ENCODE results near the gene DPH5. TPM values are rescaled to one million over a fixed set of nuclear protein-coding genes. Genes with fewer than 3 reads are reported as not detected.
"Not testable (repeated sequence)": the region's sequence is repeated elsewhere in the genome, so short reads cannot be mapped to it uniquely, and the experiment has no call there.

DPH5 gene
- total and polyA plus RNA-seq, 12 donors: 21.7 to 59.1 (median 42.0) TPM

GRCh38 chr1:101069158-101069557 lies 43.6 kb upstream of the DPH5 start:
- 89 to 92% (median 91%) methylated on average over 4 of the region's 4 CpGs for WGBS, 4 donors
- TF ChIP-seq POLR2A (IDR thresholded peaks at IDR 0.05): no peak
- TF ChIP-seq, protein P1, sequence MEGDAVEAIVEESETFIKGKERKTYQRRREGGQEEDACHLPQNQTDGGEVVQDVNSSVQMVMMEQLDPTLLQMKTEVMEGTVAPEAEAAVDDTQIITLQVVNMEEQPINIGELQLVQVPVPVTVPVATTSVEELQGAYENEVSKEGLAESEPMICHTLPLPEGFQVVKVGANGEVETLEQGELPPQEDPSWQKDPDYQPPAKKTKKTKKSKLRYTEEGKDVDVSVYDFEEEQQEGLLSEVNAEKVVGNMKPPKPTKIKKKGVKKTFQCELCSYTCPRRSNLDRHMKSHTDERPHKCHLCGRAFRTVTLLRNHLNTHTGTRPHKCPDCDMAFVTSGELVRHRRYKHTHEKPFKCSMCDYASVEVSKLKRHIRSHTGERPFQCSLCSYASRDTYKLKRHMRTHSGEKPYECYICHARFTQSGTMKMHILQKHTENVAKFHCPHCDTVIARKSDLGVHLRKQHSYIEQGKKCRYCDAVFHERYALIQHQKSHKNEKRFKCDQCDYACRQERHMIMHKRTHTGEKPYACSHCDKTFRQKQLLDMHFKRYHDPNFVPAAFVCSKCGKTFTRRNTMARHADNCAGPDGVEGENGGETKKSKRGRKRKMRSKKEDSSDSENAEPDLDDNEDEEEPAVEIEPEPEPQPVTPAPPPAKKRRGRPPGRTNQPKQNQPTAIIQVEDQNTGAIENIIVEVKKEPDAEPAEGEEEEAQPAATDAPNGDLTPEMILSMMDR (IDR thresholded peaks at IDR 0.05): no peak
- H3K4me3 ChIP-seq: no peak overlapping the region

DNA sequence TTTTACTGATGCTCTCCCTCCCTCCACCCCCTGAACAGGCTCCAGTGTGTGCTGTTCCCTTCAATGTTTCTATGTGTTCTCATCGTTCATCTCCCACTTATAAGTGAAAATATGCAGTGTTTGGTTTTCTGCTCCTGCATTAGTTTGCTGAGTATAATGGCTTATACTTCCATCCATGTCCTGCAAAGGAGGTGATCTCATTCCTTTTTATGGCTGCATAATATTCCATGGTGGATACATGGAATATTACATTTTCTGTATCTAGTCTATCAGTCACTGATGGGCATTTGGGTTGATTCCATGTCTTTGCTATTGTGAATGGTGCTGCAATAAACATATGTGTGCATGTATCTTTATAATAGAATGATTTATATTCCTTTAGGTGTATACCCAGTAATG lies 41.4 kb upstream of the DPH5 start:
- H3K9me3 ChIP-seq (replicated peaks in 1 of 3); H3K4me1 ChIP-seq (replicated peaks in 1 of 2); H3K4me3 ChIP-seq; H3K36me3 ChIP-seq (replicated peaks in 1 of 2); DNase-seq; H3K27me3 ChIP-seq; H3K27ac ChIP-seq; intact Hi-C loops (cut with DNase I): not testable (repeated sequence)
- 92 to 98% (median 97%) methylated on average over 1 of the region's 1 CpG for WGBS, 4 donors

More at GRCh38 chr1:101069158-101069557, 43.6 kb upstream of the DPH5 start:
- DNase-seq: no peak
- no peaks in the 10 kb centered on the region for H3K36me3 ChIP-seq (replicated peaks in 1 of 2)
- peaks cover 0 to 5% of the 10 kb centered on the region in 2 donors for H3K4me1 ChIP-seq (replicated peaks in 1 of 2)
- intact Hi-C loops (cut with DNase I): no loop called here
- no peaks in the 10 kb centered on the region for H3K27me3 ChIP-seq
- H3K9me3 ChIP-seq (replicated peaks in 1 of 3): no peaks in the 10 kb centered on the region
- no peak overlapping the region for H3K27ac ChIP-seq

- Histone ChIP-seq H3K27ac (no peak overlapping the region), H3K36me3 (replicated peaks in 1 of 2) (no peaks in the 10 kb centered on the region), H3K9me3 (replicated peaks in 1 of 3) (no peaks in the 10 kb centered on the region), H3K4me1 (replicated peaks in 1 of 2) (no peaks in the 10 kb centered on the region), H3K27me3 (no peaks in the 10 kb centered on the region), H3K4me3 (no peak overlapping the region)
- intact Hi-C loops (cut with DNase I): no loop called here
- no peak for DNase-seq
- TF ChIP-seq, protein P1 (IDR thresholded peaks at IDR 0.05): no peak
- TF ChIP-seq POLR2A (IDR thresholded peaks at IDR 0.05): no peak
Observed at GRCh38 chr1:101066260-101066936, 40.8 kb upstream of the DPH5 start.

- TF ChIP-seq POLR2A (IDR thresholded peaks at IDR 0.05): no peak
- TF ChIP-seq, protein P1 (IDR thresholded peaks at IDR 0.05): no peak
- Histone ChIP-seq H3K9me3 (replicated peaks in 1 of 3) (no peaks in the 10 kb centered on the region), H3K27ac (no peak overlapping the region), H3K4me3 (no peak overlapping the region), H3K36me3 (replicated peaks in 1 of 2) (no peaks in the 10 kb centered on the region), H3K27me3 (no peaks in the 10 kb centered on the region), H3K4me1 (replicated peaks in 1 of 2) (no peaks in the 10 kb centered on the region)
- intact Hi-C loops (cut with DNase I): no loop called here
- whole genome bisulfite sequencing, 4 donors: 91 to 97% (median 94%) methylated on average over 1 of the region's 1 CpG
- DNase-seq: no peak
Observed at GRCh38 chr1:101065575-101065974, 40.0 kb upstream of the DPH5 start.

DNA sequence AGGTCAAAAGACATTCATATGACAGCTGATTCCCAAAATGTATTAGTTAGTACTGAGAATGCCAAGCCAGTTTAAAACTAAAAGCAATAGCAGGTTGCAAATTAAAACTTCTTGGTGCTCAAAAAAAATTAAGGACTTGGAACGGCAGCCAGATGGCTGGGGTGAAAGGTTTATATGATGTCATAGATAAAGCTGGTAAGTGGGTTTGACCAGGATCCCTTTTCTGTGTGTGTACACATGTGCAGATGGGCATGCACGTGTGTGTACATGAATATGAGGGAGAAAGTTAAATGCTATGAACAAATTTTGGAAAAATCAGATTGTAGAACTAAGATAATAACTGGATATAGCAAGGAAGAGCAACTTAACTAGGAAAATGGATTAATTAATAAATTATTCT lies 39.1 kb upstream of the DPH5 start:
- H3K4me3 ChIP-seq: no peak overlapping the region
- H3K9me3 ChIP-seq (replicated peaks in 1 of 3): no peaks in the 10 kb centered on the region
- intact Hi-C loops (cut with DNase I): no loop called here
- H3K36me3 ChIP-seq (replicated peaks in 1 of 2): no peaks in the 10 kb centered on the region
- no peak for DNase-seq
- TF ChIP-seq, protein P1 (IDR thresholded peaks at IDR 0.05): no peak
- TF ChIP-seq POLR2A (IDR thresholded peaks at IDR 0.05): no peak
- no peaks in the 10 kb centered on the region for H3K4me1 ChIP-seq (replicated peaks in 1 of 2)
- H3K27ac ChIP-seq: no peak overlapping the region
- WGBS, 4 donors: 67 to 75% (median 73%) methylated on average over 2 of the region's 2 CpGs
- H3K27me3 ChIP-seq: no peaks in the 10 kb centered on the region
